Gastrocnemius medialis (tissue), 4 donors: ENCODE measurements around the gene GRIK2.

Experiments
- CTCF ChIP-seq, 5 experiments: fragments of 450-650 bp in 3 of 5; fragments of 200-600 bp in 2 of 5; sonication (generic) in 2 of 5; IDR thresholded peaks in 4 of 5; conservative IDR thresholded peaks in 1 of 5; 1 replicate in 4 of 5; 2 replicates in 1 of 5; pipeline ENCODE4 v1.5.1; 2016 to 2019; ENCODE audit warnings: antibody characterized with exemption in 5 of 5, mild to moderate bottlenecking in 3 of 5, moderate library complexity in 3 of 5
- POLR2A ChIP-seq, 2 donors: fragments of 450-650 bp; IDR thresholded peaks; one replicate each; pipeline ENCODE4 v1.6.1; 2017; ENCODE audit warnings: antibody characterized with exemption in 2 of 2, mild to moderate bottlenecking in 2 of 2, moderate library complexity in 2 of 2

- TF ChIP-seq POLR2A (IDR thresholded peaks at IDR 0.05) (no peak), CTCF (IDR thresholded peaks at IDR 0.05 in 4 of 5, conservative IDR thresholded peaks at IDR 0.05 in 1 of 5) (no peak)
Measured at GRCh38 chr6:101803136-101803535, 409.6 kb downstream of the GRIK2 start.
